Fibroblast of skin of right biceps (primary cell): ENCODE results near the gene CANT1.

ENCODE experiments used
- DNase-seq: peaks from one replicate; pipeline ENCODE4 v3.0.0-alpha.2; 2013

The CANT1 gene

DNA sequence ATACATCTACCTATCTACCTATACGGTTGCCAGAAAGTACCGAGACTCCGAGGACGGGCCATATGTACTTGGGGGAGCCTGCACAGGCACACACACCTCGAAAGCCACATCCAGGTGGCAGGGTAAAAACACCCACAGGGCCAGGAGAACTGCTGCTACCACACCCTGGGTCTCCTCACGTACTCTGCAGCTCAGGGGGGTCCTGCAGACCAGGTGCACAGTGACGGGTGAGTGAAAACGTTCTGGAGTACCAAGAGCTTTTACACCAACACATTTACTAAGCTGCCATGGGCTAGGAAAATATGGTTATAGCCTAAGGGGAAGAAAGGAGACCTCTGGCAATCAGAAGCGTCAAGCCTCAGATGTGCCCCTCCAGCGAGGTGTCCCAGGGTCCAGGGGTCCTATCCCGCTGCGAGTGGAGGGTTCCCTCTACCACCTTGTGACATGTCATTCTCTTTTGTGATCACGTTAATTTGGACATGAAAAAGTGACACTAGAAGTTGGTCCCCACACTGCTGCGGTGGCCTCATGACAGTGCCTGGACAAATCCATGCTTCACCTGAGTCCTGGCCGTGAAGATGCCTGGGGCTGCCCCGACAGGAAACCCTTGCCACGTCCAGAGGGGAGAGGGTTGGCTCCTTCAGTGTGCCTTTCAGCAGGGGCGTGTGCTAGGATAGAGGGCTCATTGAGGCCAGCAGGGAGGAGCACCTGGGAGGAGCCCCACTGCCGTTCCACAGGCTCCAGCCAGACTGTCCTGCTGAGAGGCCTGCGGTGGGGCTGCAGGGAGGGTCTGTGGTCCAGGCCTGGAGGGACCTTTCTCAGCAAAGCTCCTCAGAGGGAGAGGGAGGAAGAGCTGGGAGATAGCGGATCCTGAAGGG lies 1.8 kb downstream of the CANT1 start:
- DNase-seq, result no peak

DNA sequence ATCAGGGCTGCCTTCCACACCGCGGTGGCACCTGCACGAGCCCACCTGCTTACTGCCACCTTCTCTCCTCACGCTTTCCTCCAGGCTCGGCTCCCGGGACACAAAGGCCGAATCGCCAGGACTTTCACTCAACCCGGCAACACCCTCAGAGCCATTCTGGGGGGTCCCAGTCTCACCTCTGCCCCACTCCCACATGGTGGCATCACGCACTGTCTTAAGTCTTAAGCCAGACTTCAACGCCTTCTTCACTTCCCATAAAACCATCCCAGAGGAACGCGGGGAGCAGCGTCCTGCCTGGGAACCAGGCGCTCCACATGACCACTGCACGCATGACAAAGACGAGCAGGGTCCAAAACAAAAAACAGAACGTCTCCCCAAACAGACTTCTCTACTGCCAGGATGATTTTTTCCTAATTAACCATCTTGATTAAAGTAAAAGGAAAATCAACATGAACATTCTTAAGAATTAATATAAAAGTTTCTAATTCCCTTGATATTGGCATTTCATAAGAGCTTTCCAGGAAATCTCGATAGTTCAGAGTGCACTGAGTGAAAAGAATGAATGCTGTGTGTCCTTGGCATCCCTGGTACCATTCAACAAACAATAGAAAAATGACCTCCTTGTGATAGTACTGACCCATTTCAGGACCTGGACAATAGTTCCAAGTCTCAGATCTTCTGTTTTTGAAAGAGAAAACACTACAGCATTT lies 2.6 kb downstream of the CANT1 start:
- no peak for DNase-seq

DNA sequence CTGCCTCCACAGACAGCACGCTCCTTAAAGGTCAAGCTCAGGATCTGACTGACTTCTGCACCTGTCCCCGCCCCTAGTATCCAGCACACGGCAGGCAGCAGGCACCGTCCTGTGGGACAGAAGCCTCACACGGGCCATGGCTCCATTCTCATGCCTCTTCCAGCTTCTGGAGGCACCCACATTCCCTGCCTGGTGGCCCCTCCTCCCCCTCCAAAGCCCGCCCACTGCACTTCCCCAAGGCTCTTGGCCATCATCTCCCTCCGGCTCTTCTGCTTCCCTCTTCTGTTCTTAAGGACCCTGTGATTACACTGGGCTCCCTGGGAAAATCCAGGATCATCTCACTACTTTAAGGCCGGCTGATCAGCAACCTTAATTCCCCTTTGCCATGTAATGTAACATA lies 3.5 kb downstream of the CANT1 start:
- DNase-seq, result no peak

DNA sequence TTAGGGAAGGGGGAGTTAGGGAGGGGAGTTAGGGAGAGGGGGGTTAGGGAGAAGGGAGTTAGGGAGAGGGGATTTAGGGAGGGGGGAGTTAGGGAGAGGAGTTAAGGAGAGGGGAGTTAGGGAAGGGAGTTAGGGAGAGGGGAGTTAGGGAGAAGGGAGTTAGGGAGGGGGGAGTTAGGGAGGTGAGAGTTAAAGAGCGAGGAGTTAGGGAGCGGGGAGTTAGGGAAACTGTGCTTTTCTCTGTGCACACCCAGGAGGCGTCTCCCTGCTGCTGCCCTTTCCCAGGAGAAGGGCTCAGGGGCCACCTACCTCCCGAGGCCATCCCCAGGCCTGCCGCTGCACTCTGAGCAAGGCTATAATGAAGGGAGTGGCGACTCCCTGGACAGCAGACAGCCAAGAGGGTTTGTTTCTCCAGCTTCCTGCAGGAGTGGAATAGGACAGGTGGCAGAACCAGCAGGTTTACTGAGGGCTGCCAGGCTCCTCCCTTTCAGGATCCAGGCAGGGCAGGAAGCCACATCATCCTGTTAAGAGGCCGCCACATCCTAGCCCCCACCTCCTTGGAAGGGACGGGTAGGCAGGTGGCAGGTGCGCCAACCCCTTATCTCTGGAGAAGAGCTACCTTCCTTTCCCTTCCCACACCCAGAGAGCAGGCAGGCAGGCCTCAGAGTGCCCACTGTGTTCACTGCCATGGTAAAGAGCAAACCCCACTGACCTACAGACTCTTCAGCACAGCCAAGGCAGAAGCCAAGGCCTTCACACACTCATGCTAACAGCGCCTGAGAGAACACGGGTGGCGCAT lies 4.3 kb downstream of the CANT1 start:
- no peak for DNase-seq

DNA sequence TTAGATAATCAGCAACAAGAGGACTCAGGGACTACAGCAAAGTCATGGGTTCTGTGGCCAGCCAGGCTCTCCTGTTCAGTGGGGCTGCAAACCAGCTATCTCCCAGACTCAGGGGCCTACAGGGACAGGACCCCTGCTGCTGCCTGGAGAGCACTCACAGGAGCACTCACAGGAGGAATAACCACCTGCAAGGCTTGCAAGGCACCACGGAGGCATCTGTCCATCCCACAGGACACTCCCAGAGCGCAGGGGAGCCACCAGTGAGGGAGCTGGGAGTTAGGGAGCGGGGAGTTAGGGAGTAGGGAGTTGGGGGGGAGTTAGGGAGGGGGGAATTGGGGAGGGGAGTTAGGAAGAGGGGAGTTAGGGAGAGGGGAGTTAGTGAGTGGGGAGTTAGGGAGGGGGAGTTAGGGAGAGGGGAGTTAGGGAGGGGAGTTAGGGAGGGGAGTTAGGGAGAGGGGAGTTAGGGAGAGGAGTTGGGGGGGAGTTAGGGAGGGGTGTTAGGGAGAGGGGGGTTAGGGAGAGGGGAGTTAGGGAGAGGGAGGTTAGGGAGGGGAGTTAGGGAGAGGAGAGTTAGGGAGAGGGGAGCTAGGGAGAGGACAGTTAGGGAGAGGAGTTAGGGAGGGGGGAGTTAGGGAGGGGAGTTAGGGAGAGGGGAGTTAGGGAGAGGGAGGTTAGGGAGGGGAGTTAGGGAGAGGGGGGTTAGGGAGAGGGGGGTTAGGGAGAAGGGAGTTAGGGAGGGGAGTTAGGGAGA lies 5.7 kb downstream of the CANT1 start:
- no peak for DNase-seq

DNA sequence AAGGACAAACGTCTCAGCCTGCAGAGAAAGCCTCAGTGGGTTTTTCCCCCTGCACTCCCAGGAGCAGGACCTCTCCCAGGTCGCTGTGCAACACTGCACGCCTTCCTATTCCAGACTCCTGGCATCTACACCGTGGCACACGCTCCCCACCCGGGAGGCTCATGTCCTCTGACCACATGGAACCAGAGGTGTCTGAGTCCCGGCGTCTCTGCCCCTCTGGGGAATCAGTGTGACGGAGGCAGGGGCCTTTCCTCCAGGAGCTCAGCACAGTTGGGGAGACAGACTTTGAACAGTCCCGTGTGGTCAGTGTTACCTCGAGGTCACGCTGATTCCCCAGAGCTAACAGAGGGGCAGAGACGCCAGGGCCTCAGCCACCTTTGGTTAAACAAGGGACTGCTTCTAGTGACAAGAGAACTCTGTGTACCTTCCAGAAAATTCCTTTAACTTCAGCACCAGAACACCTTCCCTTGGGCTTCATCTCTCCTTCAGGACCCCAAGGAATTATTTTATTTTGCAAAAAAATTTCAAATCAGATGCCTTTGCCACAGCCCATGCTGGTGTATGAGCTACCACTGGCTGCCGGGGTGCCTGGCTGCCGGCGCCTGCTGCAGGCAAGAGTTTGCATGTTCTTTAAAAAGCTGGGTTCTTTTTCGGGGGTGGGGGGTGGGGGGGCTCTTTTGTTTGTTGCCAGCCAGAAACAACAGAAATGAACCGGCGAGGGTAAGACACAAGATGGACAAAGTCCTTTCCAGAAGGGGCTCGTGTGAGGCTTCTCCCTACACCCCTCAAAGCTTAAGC lies 6.6 kb downstream of the CANT1 start:
- no peak for DNase-seq

DNA sequence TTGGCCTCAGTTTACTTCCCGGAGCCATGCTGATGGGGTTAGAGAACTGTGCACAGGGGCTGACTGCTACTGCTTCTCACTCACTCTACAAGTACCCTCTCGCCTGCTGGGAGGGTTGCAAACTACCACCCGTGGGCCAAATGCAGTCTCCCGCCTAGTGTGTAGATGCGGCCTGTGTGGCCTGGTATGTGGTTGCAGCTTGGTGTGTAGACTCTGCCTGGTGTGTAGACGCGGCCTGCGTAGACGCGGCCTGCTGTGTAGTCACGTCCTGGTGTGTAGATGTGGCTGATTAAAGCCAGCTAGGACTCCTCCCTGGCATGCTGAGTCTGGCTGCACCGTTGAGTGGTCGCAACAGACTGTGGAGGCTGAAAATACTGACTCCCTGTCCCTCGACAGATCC lies 7.3 kb downstream of the CANT1 start:
- no peak for DNase-seq

DNA sequence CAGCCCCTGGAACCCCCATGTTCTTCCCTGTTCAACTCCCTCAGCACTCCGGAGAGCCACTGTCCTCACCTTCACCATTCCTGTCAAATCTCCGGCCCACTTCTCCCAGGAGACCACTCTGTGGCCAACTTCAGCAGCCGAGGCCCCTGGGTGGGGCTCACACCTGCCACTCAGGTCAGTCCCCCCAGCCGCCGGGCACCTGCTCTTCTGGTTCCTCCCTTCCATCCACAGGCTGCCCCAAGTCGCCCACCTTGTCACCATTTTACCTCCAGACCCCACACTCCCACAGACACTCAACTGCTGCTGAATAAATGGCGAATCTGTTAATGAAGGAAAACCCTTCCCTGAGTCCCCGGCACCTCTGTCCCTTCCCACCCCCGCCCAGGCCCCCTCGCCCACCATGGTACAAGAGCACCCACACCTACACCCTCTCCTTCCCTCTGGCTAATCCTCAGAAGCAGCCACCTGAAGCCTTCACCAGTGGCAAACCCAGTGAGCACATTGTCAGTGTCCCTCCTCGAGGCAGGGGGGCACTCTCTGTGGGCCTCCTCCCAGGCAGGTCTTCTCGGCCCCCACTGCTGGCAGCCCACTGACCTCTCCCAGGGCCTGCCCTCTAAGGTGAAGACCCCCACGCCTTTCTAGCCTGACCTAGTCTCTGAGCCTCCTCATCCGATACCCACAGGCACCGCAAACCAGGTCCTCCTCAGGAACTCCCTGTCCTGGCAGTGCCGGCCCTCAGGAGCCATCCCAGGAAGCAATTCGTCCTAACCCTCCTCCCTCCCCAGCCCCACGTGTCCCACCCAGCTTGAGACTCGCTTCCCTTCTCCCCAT lies 8.2 kb downstream of the CANT1 start:
- no peak for DNase-seq

DNA sequence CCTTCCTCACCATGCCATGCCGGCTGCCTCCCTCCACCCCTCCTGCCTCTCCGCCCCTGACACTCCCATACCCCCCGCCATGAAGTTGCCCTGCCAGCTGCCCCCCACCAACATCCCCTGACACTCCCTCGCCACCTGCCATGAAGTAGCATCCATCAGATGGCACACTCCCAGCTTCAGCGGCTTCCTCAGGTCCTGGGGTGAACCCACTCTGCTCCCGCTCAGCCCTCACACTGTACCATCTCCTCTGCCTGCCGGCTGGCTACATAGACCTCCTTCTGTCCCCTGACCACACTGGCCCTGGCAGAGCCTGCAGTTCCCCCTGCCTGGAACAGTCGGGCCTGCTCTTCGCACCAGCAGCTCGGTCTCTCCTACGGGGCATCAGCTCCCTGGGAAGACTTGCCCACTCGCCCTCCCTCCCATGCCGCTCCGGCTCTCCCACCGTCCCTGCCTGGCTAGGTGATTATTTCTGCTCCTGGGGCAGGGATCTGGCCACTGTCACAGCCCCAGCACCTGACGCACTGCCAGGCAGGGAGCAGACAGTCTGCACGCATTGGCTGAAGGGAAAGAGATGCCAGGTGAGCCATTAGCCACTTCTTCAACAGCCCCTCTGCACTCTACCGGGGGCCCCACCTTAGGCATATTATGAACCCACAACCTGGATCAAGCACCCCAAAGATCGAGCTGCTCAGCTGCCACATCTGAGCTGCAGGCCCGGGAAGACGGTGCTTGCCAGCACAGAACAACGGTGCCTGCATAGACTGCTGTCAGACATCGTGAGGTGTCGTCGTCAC lies 9.0 kb downstream of the CANT1 start:
- DNase-seq, result no peak

DNA sequence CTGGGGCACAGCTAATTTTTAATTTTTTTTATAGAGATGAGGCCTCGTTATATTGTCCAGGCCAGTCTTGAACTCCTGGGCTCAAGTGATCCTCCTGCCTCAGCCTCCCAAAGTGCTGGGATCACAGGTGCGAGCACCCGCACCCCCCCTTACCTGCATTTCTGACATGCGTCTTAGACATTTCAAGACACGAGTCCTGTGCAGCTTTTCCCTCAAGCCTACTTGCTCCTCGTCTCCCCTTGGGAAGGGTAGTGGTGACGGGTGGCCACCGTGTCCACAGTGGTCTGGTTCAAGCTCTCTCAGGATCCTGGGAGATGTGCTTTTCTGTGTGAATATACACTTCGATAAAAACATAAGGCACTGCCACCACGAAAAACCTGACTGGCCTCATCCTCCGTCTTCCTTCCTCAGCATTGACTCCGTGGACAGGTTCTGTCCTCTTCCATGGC lies 9.6 kb downstream of the CANT1 start:
- no peak for DNase-seq

DNA sequence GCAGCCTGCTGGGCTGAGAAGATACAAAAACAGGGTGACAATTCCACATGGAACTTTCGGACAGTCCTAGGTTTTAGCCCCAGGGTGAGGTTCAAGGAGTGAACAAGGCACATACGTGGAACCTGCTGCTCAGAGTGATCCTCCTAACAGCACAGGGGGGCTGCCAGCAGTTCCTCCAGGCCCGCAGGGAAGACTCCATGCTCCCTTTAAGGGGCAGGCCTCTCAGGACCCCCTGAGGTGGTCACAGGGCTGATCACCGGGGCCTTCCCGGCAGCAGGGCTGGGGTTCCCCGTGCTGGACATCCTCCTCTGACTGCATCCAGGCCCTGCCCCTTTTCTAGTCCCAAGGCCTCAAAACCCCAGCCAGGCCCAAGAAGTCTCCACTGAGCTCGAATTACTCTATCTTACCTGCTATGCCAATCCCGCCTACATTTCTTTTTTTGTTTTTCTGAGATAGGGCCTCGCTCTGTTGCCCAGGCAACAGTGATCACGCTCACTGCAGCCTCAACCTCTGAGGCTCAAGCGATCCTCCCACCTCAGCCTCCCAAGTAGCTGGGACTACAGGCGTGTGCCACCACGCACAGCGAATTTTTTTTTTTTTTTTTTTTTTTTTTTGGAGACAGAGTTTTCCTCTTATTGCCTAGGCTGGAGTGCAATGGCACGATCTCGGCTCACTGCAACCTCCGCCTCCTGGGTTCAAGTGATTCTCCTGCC lies 10.4 kb downstream of the CANT1 start:
- DNase-seq, result no peak

DNA sequence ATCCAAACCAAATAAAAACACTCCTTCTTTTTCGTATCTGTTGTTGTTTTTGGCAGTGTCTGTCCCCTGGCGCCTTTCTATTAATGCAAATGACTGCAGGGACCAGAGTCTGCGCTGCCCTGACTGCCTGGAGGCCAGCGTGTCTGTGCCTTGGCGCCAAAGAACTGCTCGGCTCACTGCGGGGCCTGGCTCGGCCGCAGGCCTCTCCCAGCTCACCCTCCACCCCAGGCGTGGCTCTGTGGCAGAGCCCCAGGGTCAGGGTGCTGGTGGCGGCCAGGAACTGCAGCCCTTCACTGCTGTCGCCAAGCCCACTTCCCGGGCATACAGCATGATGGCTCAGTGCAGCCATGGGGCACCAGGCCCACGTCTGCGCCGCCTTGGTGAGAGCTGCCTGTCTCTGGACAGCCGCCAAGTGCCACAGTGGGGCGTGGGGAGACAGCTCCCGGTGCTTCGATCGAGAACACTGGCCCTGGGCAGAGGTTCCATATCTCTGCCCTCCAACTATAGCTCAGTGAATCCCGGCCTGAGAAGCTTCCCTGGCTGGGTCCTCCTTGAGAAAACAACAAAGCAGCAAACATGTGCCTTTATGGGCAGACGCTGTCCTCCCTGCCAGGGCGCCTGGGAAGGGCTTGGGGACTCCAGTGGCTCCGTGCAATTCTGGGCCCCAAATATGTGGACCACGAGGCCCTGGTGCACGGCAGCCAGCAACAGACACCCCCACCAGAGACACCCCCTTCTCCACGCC lies 11.1 kb downstream of the CANT1 start:
- DNase-seq, result no peak

DNA sequence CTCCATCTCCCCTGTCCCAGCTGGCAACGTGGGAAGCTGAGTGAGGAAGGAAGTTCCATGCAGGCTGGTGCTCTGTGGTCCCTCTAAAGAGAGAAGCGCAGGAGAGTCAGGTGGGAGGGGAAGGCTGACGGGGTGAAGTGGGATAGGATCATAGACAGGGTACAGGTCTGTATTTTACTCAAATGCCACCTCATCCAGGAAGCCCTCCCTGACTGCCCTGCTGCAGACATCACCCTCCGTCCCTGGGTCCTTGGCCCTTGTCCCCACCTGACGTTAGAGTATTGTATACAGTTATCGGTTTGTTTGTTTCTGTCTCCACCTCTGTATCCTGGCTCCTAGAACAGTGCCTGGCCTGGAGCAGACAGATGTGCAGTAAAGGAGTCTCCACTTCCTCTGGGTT lies 11.7 kb downstream of the CANT1 start:
- no peak for DNase-seq

DNA sequence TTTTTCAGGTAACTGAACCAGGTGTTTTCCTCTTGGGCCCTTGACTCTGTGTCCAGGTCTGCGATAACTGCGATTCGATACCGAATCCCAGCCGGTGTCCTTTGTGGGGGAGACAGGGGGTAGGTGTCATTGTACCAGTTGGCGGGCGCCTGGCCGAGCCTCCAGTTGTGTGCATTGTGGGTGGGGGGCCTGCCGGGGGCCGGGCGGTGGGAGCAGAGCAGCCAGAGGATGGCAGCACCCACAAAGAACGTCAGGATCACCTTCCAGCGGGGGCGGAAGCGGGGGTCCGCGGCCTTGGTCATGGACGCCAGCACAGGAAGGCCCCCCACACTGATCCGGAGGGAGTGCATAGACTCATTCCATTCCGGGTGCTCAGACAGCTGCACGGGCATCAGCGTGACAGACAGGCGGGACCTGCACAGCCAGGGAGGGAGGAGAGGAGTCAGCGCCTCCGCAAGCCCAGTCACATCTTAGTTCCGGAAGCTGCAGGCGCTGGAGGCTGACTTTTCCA lies 12.3 kb downstream of the CANT1 start:
- no peak for DNase-seq

DNA sequence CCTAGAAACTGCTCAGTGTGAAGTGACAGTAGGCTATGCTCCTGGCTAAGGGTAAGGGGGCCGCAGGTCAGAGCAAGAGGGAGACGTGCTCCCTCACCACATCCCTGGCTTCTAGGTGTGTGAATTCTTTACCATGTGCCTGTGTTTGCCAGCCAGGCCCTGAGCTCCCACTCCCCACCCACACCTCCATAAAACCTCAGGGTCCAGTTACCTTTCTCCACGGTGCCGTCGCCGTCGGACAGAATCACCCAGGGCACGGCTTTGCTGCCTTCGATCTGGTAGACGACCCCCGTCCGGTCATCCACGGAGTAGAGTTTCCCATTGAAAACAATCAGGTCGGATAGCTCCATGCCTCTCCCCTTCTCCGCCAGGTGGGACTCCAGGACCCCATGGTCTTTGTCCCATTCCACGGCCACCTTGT lies 12.8 kb downstream of the CANT1 start:
- no peak for DNase-seq

DNA sequence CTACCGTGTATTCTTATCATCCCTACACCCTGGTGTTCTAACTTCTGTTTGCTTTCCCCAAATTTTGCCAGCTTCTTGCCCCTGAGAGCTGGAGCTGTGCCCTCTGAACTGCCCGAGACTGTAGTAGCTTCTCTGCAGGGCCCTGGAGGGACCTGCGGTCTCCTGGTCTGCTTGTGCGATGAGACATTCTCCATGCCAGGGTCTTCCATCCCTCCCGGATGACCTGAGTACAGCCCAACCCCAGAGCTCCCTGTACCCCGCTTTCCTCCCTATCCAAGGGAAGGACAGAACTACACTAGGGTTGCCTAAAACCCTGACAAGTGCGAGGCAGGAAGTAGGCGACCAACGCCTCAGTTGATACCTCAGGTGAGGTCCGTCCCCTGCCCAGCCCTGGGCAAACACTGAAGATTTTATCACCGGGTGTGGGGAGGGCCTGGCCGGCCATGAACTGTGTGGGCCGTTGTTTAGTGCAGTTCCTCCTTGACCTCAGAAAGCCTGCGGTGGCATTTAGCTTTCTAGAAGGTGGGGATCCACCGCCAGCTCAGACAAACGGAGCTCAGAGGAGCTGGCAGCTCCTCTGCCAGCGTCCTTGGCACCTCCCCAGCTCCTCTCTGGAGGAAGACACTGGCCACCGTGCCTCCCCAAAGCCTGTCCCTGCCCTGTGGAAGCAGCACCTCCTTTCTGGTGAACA lies 13.7 kb downstream of the CANT1 start:
- no peak for DNase-seq

DNA sequence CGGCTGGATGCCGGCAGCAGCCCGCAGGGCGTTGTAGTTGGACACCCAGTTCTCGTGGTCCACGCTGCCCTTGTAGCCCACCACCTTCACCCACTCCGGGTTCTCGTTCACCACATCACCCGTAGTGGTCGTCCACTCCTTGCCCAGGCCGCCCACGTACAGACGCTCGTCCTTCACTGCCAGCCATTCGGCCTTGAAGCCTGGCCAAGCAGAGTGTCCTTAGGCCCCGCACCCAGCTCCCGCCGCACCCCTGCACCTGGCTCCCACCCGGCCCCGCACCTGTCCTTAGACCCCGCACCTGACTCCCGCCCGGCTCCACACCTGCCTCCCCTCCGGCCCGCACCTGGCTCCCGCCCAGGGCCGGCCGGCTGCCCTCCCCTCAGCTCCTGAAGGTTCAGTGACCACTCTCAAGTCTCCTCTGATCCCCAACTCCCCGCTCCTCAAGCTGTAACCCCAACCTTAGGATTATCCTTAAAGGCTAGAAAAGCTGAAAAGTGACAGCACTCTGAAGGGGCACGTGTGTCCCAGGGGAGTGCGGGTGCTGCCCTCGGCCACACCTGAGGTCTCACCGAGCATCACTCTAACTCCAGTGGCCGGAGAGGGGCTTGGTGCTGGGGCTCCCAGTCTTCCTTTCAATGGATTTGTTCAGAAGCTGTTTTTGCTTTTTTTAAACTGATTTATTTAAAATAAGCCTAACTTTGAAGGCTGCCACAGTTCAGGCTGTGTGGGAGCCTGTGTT lies 14.4 kb downstream of the CANT1 start:
- DNase-seq, result no peak
